ENCODE measurements around the gene GFRA4.

Gene GFRA4

GRCh38 chr20:3647473-3647872, 15.7 kb downstream of the GFRA4 start:
- in situ Hi-C loops (cut with HindIII; ENCODE audit: low sequenced_read_pairs) = no loop called here
- no peak overlapping the region for H3K4me3 ChIP-seq (ENCODE audit: low read depth, low read length)
- DNase-seq (ENCODE audit: low read depth, low spot score) = no peak
- no peak for TF ChIP-seq CTCF (IDR thresholded peaks at IDR 0.05; ENCODE audit: low read depth, low read length)

GRCh38 chr20:3646651-3647050, 16.5 kb downstream of the GFRA4 start:
- in situ Hi-C loops (cut with HindIII; ENCODE audit: low sequenced_read_pairs) = no loop called here
- H3K4me3 ChIP-seq (ENCODE audit: low read depth, low read length) = no peak overlapping the region
- DNase-seq (ENCODE audit: low read depth, low spot score) = peak; percentile 22
- TF ChIP-seq CTCF (IDR thresholded peaks at IDR 0.05; ENCODE audit: low read depth, low read length) = no peak

- in situ Hi-C loops (cut with HindIII; ENCODE audit: low sequenced_read_pairs) = no loop called here
- no peak for TF ChIP-seq CTCF (IDR thresholded peaks at IDR 0.05; ENCODE audit: low read depth, low read length)
- no peak overlapping the region for H3K4me3 ChIP-seq (ENCODE audit: low read depth, low read length)
- DNase-seq (ENCODE audit: low read depth, low spot score) = peak; percentile 4
These were observed 17.1 kb downstream of the GFRA4 start for GRCh38 chr20:3646067-3646440.

GRCh38 chr20:3645309-3646066, 17.7 kb downstream of the GFRA4 start:
- H3K4me3 ChIP-seq (ENCODE audit: low read depth, low read length) = no peak overlapping the region
- TF ChIP-seq CTCF (IDR thresholded peaks at IDR 0.05; ENCODE audit: low read depth, low read length) = no peak
- DNase-seq (ENCODE audit: low read depth, low spot score) = no peak
- in situ Hi-C loops (cut with HindIII; ENCODE audit: low sequenced_read_pairs) = no loop called here

- no peak overlapping the region for H3K4me3 ChIP-seq (ENCODE audit: low read depth, low read length)
- no peak for TF ChIP-seq CTCF (IDR thresholded peaks at IDR 0.05; ENCODE audit: low read depth, low read length)
- no peak for DNase-seq (ENCODE audit: low read depth, low spot score)
- in situ Hi-C loops (cut with HindIII; ENCODE audit: low sequenced_read_pairs) = no loop called here
These were observed 22.9 kb downstream of the GFRA4 start for GRCh38 chr20:3640259-3640658.

- in situ Hi-C loops (cut with HindIII; ENCODE audit: low sequenced_read_pairs) = no loop called here
- no peak for TF ChIP-seq CTCF (IDR thresholded peaks at IDR 0.05; ENCODE audit: low read depth, low read length)
- no peak overlapping the region for H3K4me3 ChIP-seq (ENCODE audit: low read depth, low read length)
These were observed 27.9 kb downstream of the GFRA4 start for GRCh38 chr20:3635346-3635745.

More at GRCh38 chr20:3635346-3635745, 27.9 kb downstream of the GFRA4 start:
- DNase-seq (ENCODE audit: low read depth, low spot score) = no peak
